IPS-18a (cell line): ENCODE measurements around the gene VKORC1L1.
"Not testable (repeated sequence)": the region's sequence is repeated elsewhere in the genome, so short reads cannot be mapped to it uniquely, and the experiment has no call there.

Source experiments
- H3K27ac ChIP-seq: one replicate; pipeline ENCODE4 v1.5.1; 2013; ENCODE audit warnings: low read length
- H3K27me3 ChIP-seq: one replicate; pipeline ENCODE4 v1.6.1; 2013; ENCODE audit warnings: mild to moderate bottlenecking, low read length; ENCODE audit not compliant: control insufficient read depth, insufficient read depth
- H3K36me3 ChIP-seq: one replicate; pipeline ENCODE4 v1.6.1; 2013; ENCODE audit warnings: low read depth, low read length; ENCODE audit not compliant: control insufficient read depth
- H3K4me1 ChIP-seq: one replicate; pipeline ENCODE4 v1.6.1; 2013; ENCODE audit warnings: low read depth, low read length; ENCODE audit not compliant: control insufficient read depth
- H3K4me3 ChIP-seq: one replicate; pipeline ENCODE4 v1.5.1; 2013; ENCODE audit warnings: low read length
- H3K9ac ChIP-seq: one replicate; pipeline ENCODE4 v1.6.1; 2013; ENCODE audit warnings: mild to moderate bottlenecking, low read length, moderate library complexity
- H3K9me3 ChIP-seq: one replicate; pipeline ENCODE4 v1.6.1; 2013; ENCODE audit warnings: low read depth, low read length; ENCODE audit not compliant: control insufficient read depth

Gene VKORC1L1

GRCh38 chr7:65983965-65984658 is 111.2 kb downstream of the VKORC1L1 start:
- Histone ChIP-seq H3K9ac (no peak overlapping the region), H3K4me1 (no peaks in the 10 kb centered on the region), H3K36me3 (peaks cover 7% of the 10 kb centered on the region), H3K27ac (no peak overlapping the region), H3K27me3 (no peaks in the 10 kb centered on the region), H3K4me3 (no peak overlapping the region), H3K9me3 (no peaks in the 10 kb centered on the region)

GRCh38 chr7:65988084-65988483 is 115.2 kb downstream of the VKORC1L1 start:
- H3K4me3 ChIP-seq, result no peak overlapping the region
- no peaks in the 10 kb centered on the region for H3K4me1 ChIP-seq
- H3K36me3 ChIP-seq, result no peaks in the 10 kb centered on the region
- no peak overlapping the region for H3K9ac ChIP-seq
- H3K9me3 ChIP-seq, result no peaks in the 10 kb centered on the region
- no peak overlapping the region for H3K27ac ChIP-seq
- H3K27me3 ChIP-seq, result no peaks in the 10 kb centered on the region

- H3K9me3 ChIP-seq, H3K36me3 ChIP-seq, H3K4me1 ChIP-seq, H3K9ac ChIP-seq, H3K27ac ChIP-seq, H3K27me3 ChIP-seq, H3K4me3 ChIP-seq: not testable (repeated sequence)
These were observed 115.6 kb downstream of the VKORC1L1 start for GRCh38 chr7:65988503-65988902.

GRCh38 chr7:65989694-65990080 is 116.8 kb downstream of the VKORC1L1 start:
- Histone ChIP-seq H3K4me1 (no peaks in the 10 kb centered on the region), H3K36me3 (no peaks in the 10 kb centered on the region), H3K9ac (no peak overlapping the region), H3K27me3 (no peaks in the 10 kb centered on the region), H3K27ac (no peak overlapping the region), H3K4me3 (no peak overlapping the region), H3K9me3 (no peaks in the 10 kb centered on the region)

- not testable (repeated sequence) for H3K27ac ChIP-seq, H3K36me3 ChIP-seq, H3K9me3 ChIP-seq, H3K27me3 ChIP-seq, H3K9ac ChIP-seq, H3K4me3 ChIP-seq, H3K4me1 ChIP-seq
These were observed 119.0 kb downstream of the VKORC1L1 start for GRCh38 chr7:65991829-65992228.

- Histone ChIP-seq H3K9ac (no peak overlapping the region), H3K4me1 (no peaks in the 10 kb centered on the region), H3K27me3 (no peaks in the 10 kb centered on the region), H3K9me3 (no peaks in the 10 kb centered on the region), H3K36me3 (no peaks in the 10 kb centered on the region), H3K27ac (no peak overlapping the region), H3K4me3 (no peak overlapping the region)
These were observed 119.7 kb downstream of the VKORC1L1 start for GRCh38 chr7:65992526-65992925.

DNA sequence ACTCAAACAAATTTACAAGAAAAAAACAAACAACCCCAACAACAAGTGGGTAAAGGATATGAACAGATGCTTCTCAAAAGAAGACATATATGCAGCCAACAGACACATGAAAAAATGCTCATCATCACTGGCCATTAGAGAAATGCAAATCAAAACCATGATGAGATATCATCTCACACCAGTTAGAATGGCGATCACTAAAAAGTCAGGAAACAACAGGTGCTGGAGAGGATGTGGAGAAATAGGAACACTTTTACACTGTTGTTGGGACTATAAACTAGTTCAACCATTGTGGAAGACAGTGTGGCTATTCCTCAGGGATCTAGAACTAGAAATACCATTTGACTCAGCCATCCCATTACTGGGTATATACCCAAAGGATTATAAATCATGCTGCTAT is 122.1 kb downstream of the VKORC1L1 start:
- H3K4me1 ChIP-seq, H3K27me3 ChIP-seq, H3K27ac ChIP-seq, H3K4me3 ChIP-seq, H3K9me3 ChIP-seq, H3K36me3 ChIP-seq, H3K9ac ChIP-seq: not testable (repeated sequence)

DNA sequence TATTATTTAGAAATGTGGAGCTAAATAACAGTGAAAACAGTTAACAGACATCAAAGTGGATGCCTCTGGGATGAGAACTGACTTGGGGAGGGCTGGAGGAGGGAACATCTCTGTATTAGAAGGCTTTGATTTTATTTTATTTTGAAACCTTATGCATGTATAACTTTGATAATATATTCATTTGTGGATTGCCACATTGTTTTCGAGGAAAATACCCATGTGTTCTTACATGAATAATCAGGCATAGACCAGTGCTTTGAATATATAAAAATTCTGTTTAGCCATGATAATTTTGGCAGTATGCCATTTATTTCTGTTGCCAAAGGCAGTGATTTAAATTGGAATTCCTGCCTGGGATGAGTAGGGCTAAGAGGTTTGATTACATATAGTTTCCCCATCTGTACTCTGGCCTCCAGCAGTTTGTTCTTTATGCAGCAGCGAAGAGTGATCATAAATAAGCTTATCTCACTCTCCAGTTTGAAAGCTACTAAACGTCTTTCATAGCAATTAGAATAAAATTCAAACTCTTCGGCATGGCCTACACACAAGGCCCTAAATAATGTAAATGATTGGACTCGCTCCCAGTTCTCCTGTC is 128.0 kb downstream of the VKORC1L1 start:
- H3K4me3 ChIP-seq, H3K9ac ChIP-seq, H3K36me3 ChIP-seq, H3K9me3 ChIP-seq, H3K27ac ChIP-seq, H3K27me3 ChIP-seq, H3K4me1 ChIP-seq: not testable (repeated sequence)

GRCh38 chr7:66005115-66005671 is 132.3 kb downstream of the VKORC1L1 start:
- H3K27me3 ChIP-seq, H3K4me1 ChIP-seq, H3K27ac ChIP-seq, H3K36me3 ChIP-seq, H3K9ac ChIP-seq, H3K4me3 ChIP-seq, H3K9me3 ChIP-seq: not testable (repeated sequence)

DNA sequence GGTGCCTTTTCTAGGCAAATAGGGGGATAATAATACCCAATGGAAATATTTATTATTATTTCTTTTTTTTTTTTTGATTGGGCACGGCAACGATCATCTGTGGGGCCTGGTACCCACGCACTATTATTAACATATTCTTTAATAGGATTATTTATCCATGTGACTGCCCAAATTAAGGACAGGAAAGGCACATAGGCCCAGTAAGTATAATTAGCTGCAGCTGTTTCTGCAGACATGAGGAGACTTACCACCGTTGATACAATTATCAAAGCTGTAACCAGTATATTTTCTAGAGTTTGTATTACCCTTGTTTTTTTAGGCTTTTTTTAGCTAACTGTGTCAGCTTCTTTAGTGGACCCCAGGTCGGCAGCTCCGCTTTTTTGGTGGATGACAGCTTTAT is 134.4 kb downstream of the VKORC1L1 start:
- Histone ChIP-seq H3K4me3 (no peak overlapping the region), H3K27ac (no peak overlapping the region), H3K9me3 (no peaks in the 10 kb centered on the region), H3K27me3 (no peaks in the 10 kb centered on the region), H3K36me3 (no peaks in the 10 kb centered on the region), H3K9ac (no peak overlapping the region), H3K4me1 (no peaks in the 10 kb centered on the region)
